GM13976 (cell line): Measurements from ENCODE around the gene ASAH2B.
"Not testable (repeated sequence)": the region's sequence is repeated elsewhere in the genome, so short reads cannot be mapped to it uniquely, and the experiment has no call there.

Experiments used
- DNase-seq: peaks from one replicate; pipeline ENCODE4 v3.0.0; 2012; ENCODE audit warnings: low spot score
- CTCF ChIP-seq: IDR thresholded peaks from 2 replicates; pipeline ENCODE4 v1.5.1; 2012; ENCODE audit warnings: borderline replicate concordance, mild to moderate bottlenecking; ENCODE audit not compliant: insufficient read depth; ENCODE audit errors: extremely low read depth, missing control alignments, control extremely low read depth
- in situ Hi-C: fragments of 300-500 bp; cut with MboI; formaldehyde crosslinking; loops from one replicate; pipeline ENCODE4 v1.12.0; 2022; ENCODE audit warnings: low sequenced_read_pairs, mixed read lengths, inconsistent platforms; ENCODE audit not compliant: unreplicated experiment

Gene ASAH2B

GRCh38 chr10:50739618-50740292 lies at the start of gene ASAH2B:
ASAH2B (plus strand) TSS chr10:50739936; CDS start chr10:50745131, 5,195 bp downstream.
- no peak for TF ChIP-seq CTCF
- in situ Hi-C loops, result no loop called here
- peak; percentile 74 for DNase-seq

GRCh38 chr10:50697819-50698218 lies 41.9 kb upstream of the ASAH2B start:
- in situ Hi-C loops, DNase-seq: not testable (repeated sequence)

- DNase-seq, in situ Hi-C loops: not testable (repeated sequence)
Observed at GRCh38 chr10:50701947-50702346, 37.8 kb upstream of the ASAH2B start.

- DNase-seq, in situ Hi-C loops: not testable (repeated sequence)
Observed at GRCh38 chr10:50702997-50703396, 36.7 kb upstream of the ASAH2B start.

GRCh38 chr10:50704436-50705079 lies 35.2 kb upstream of the ASAH2B start:
- DNase-seq, in situ Hi-C loops: not testable (repeated sequence)

- DNase-seq, in situ Hi-C loops: not testable (repeated sequence)
Observed at GRCh38 chr10:50706006-50706405, 33.7 kb upstream of the ASAH2B start.

GRCh38 chr10:50710241-50710640 lies 29.5 kb upstream of the ASAH2B start:
- in situ Hi-C loops, DNase-seq: not testable (repeated sequence)

- DNase-seq, result peak; percentile 4
- in situ Hi-C loops, result not testable (repeated sequence)
Observed at GRCh38 chr10:50723812-50724211, 15.9 kb upstream of the ASAH2B start.

- in situ Hi-C loops, DNase-seq: not testable (repeated sequence)
Observed at GRCh38 chr10:50728112-50728511, 11.6 kb upstream of the ASAH2B start.

GRCh38 chr10:50738987-50739617 lies 634 bp upstream of the ASAH2B start:
- in situ Hi-C loops, DNase-seq: not testable (repeated sequence)

- TF ChIP-seq CTCF, result no peak
- no peak for DNase-seq
- in situ Hi-C loops, result no loop called here
Observed at GRCh38 chr10:50740293-50740648, 535 bp downstream of the ASAH2B start.

GRCh38 chr10:50742820-50743219 lies 3.1 kb downstream of the ASAH2B start:
- in situ Hi-C loops, DNase-seq: not testable (repeated sequence)

- DNase-seq, in situ Hi-C loops: not testable (repeated sequence)
Observed at GRCh38 chr10:50766774-50767513, 27.2 kb downstream of the ASAH2B start.

GRCh38 chr10:50772042-50772441 lies 32.3 kb downstream of the ASAH2B start:
- not testable (repeated sequence) for DNase-seq

GRCh38 chr10:50774868-50775267 lies 35.1 kb downstream of the ASAH2B start:
- in situ Hi-C loops, result not testable (repeated sequence)

More at GRCh38 chr10:50772042-50772441, 32.3 kb downstream of the ASAH2B start:
- in situ Hi-C loops, result not testable (repeated sequence)

GRCh38 chr10:50780036-50780435 lies 40.3 kb downstream of the ASAH2B start:
- DNase-seq, in situ Hi-C loops: not testable (repeated sequence)

More at GRCh38 chr10:50774868-50775267, 35.1 kb downstream of the ASAH2B start:
- DNase-seq, result not testable (repeated sequence)
